HepG2 (cell line): ENCODE measurements around the gene ZFAND6. TPM values are rescaled to one million over a fixed set of nuclear protein-coding genes. Genes with fewer than 3 reads are reported as not detected.

Experiments
- ATAC-seq: fragments of 200-7000 bp; cut with Tn5 transposase; 3 replicates; pipeline ENCODE4 v1.9.1; 2020; ENCODE audit warnings: mild to moderate bottlenecking, moderate library complexity
- BruUV-seq: library from RNA; stranded (reverse); fragments of 400-500 nt; replicated peaks from 2 replicates; lab custom pipeline; 2021; lab: Mats Ljungman, UMichigan
- CTCF ChIA-PET: fragments of 300-600 bp; formaldehyde crosslinking; extraction: SDS; loops from one replicate; lab custom pipeline; 2021; ENCODE audit warnings: low total read pairs, inconsistent platforms, low intra/inter-chr PET ratio; lab: Yijun Ruan, JAX
- POLR2A ChIA-PET: fragments of 350-600 bp; sonication (Branson Sonifier 250); formaldehyde crosslinking; loops from one replicate; lab custom pipeline; 2020; ENCODE audit warnings: antibody characterized with exemption, inconsistent platforms; lab: Yijun Ruan, JAX
- DNase-seq: peaks from one replicate; pipeline ENCODE4 v3.0.0-alpha.2; 2015; ENCODE audit warnings: low spot score
- FAIRE-seq: peaks from 3 replicates; lab custom pipeline; 2011; peaks lifted over from hg19 to GRCh38; lab: Jason Lieb, UNC
- H2AFZ ChIP-seq: one replicate; pipeline ENCODE4 v1.6.1; 2011; ENCODE audit warnings: low read length, inconsistent platforms
- H3K27ac ChIP-seq: fragments of 300-600 bp; 3 replicates; pipeline ENCODE4 v1.8.0; 2011; ENCODE audit warnings: mixed run types, mild to moderate bottlenecking, mixed read lengths, low read length, inconsistent platforms; ENCODE audit not compliant: insufficient read depth; ENCODE audit errors: extremely low read length
- H3K27me3 ChIP-seq, 2 experiments: fragments of 200-600 bp in 1 of 2; 2 replicates in 1 of 2; 3 replicates in 1 of 2; pipeline versions ENCODE4 v1.6.0 to v1.8.0; 2011; ENCODE audit warnings: low read length in 2 of 2, mild to moderate bottlenecking in 2 of 2, moderate library complexity in 2 of 2, inconsistent platforms in 1 of 2; ENCODE audit not compliant: insufficient read depth in 2 of 2, control insufficient read depth in 1 of 2
- H3K36me3 ChIP-seq, 2 experiments: fragments of 200-600 bp in 1 of 2; replicated peaks in 1 of 2; 2 replicates in 1 of 2; 3 replicates in 1 of 2; pipeline versions ENCODE4 v1.5.1 to v1.8.0; 2011; ENCODE audit warnings: low read length in 2 of 2, inconsistent platforms in 1 of 2; ENCODE audit not compliant: insufficient read depth in 2 of 2, control insufficient read depth in 1 of 2
- H3K4me1 ChIP-seq: 2 replicates; pipeline ENCODE4 v1.5.1; 2012; ENCODE audit warnings: low read length, inconsistent platforms; ENCODE audit not compliant: insufficient read depth
- H3K4me2 ChIP-seq: 2 replicates; pipeline ENCODE4 v1.6.0; 2011; ENCODE audit warnings: low read depth, low read length, inconsistent platforms
- H3K4me3 ChIP-seq, 3 experiments: fragments of 200-600 bp in 1 of 3; sonication (generic), shearing (Covaris generic) in 1 of 3; replicated peaks in 1 of 3; 2 replicates each; pipeline ENCODE4 v1.5.1; 2011 to 2016; ENCODE audit warnings: low read length in 3 of 3, inconsistent platforms in 2 of 3, low read depth in 2 of 3, mild to moderate bottlenecking in 2 of 3, control low read depth in 1 of 3, mixed read lengths in 1 of 3; ENCODE audit not compliant: insufficient read depth in 1 of 3
- H3K79me2 ChIP-seq: one replicate; pipeline ENCODE4 v1.6.1; 2011; ENCODE audit warnings: low read length, inconsistent platforms; ENCODE audit not compliant: insufficient read depth
- H3K9ac ChIP-seq: 2 replicates; pipeline ENCODE4 v1.6.0; 2011; ENCODE audit warnings: mild to moderate bottlenecking, low read depth, low read length, inconsistent platforms; ENCODE audit not compliant: insufficient read depth
- H3K9me3 ChIP-seq: 2 replicates; pipeline ENCODE4 v1.5.1; 2012; ENCODE audit warnings: mild to moderate bottlenecking, low read length
- H4K20me1 ChIP-seq: 2 replicates; pipeline ENCODE4 v1.6.0; 2011; ENCODE audit warnings: inconsistent platforms, mild to moderate bottlenecking, low read length, moderate library complexity; ENCODE audit not compliant: insufficient read depth
- ADNP ChIP-seq: sonication (generic); formaldehyde crosslinking; IDR thresholded peaks from 2 replicates; pipeline ENCODE4 v1.4.0; 2020; ENCODE audit warnings: missing genetic modification reagents
- BRCA1 ChIP-seq: sonication (generic); formaldehyde crosslinking; IDR thresholded peaks from 2 replicates; pipeline ENCODE4 v1.4.0; 2020; ENCODE audit warnings: missing genetic modification reagents
- ESRRA ChIP-seq: sonication (generic); formaldehyde crosslinking; IDR thresholded peaks from 2 replicates; pipeline ENCODE4 v1.5.1; 2020; ENCODE audit warnings: mild to moderate bottlenecking, low read depth, missing genetic modification reagents
- FOXJ3 ChIP-seq: sonication (generic); formaldehyde crosslinking; IDR thresholded peaks from 2 replicates; pipeline ENCODE4 v1.4.0; 2020; ENCODE audit warnings: missing genetic modification reagents, mild to moderate bottlenecking, borderline replicate concordance
- FOXO1 ChIP-seq: sonication (generic); formaldehyde crosslinking; IDR thresholded peaks from 2 replicates; pipeline ENCODE4 v1.4.0; 2020; ENCODE audit warnings: missing genetic modification reagents
- HNF4A ChIP-seq: sonication (generic); formaldehyde crosslinking; IDR thresholded peaks from 2 replicates; pipeline ENCODE4 v1.4.0; 2020; ENCODE audit warnings: missing genetic modification reagents
- MTA1 ChIP-seq: sonication (generic); formaldehyde crosslinking; IDR thresholded peaks from 2 replicates; pipeline ENCODE4 v1.4.0; 2020; ENCODE audit warnings: missing genetic modification reagents, mild to moderate bottlenecking, borderline replicate concordance
- NCOA2 ChIP-seq: sonication (generic); formaldehyde crosslinking; IDR thresholded peaks from 2 replicates; pipeline ENCODE4 v1.8.0; 2022; ENCODE audit warnings: inconsistent platforms
- NPAS2 ChIP-seq: sonication (generic); formaldehyde crosslinking; IDR thresholded peaks from 2 replicates; pipeline ENCODE4 v1.8.0; 2022; ENCODE audit warnings: mild to moderate bottlenecking, missing genetic modification reagents, borderline replicate concordance
- POLR2AphosphoS5 ChIP-seq: IDR thresholded peaks from 2 replicates; pipeline ENCODE4 v1.6.1; 2012; ENCODE audit warnings: low read depth, low read length
- SALL1 ChIP-seq: sonication (generic); formaldehyde crosslinking; IDR thresholded peaks from 2 replicates; pipeline ENCODE4 v1.8.0; 2022; ENCODE audit warnings: mild to moderate bottlenecking, missing genetic modification reagents
- SETDB1 ChIP-seq: sonication (generic); formaldehyde crosslinking; IDR thresholded peaks from 2 replicates; pipeline ENCODE4 v1.5.1; 2020; ENCODE audit warnings: missing genetic modification reagents, mild to moderate bottlenecking, borderline replicate concordance
- SMARCE1 ChIP-seq: fragments of 450-650 bp; IDR thresholded peaks from 2 replicates; pipeline ENCODE4 v1.6.1; 2017; ENCODE audit warnings: borderline replicate concordance
- STAG1 ChIP-seq: sonication (generic); formaldehyde crosslinking; IDR thresholded peaks from 2 replicates; pipeline ENCODE4 v1.4.0; 2020; ENCODE audit warnings: missing genetic modification reagents
- ZNF350 ChIP-seq: sonication (generic); formaldehyde crosslinking; IDR thresholded peaks from 2 replicates; pipeline ENCODE4 v1.4.0; 2020; ENCODE audit warnings: mild to moderate bottlenecking, low read depth, missing genetic modification reagents, borderline replicate concordance
- ZNF782 ChIP-seq: sonication (generic); formaldehyde crosslinking; IDR thresholded peaks from 2 replicates; pipeline ENCODE4 v1.4.0; 2020; ENCODE audit warnings: missing genetic modification reagents, mild to moderate bottlenecking, borderline replicate concordance
- WGBS: methylation state at CpG from one replicate; pipeline ENCODE4 v1.1.6; 2017; ENCODE audit warnings: low lambda C conversion rate; 5-methylcytosine and 5-hydroxymethylcytosine counted together
- in situ Hi-C: cut with HindIII; loops from 2 replicates; pipeline ENCODE4 v1.10.0; 2017; ENCODE audit warnings: low pct_unique_long_range_greater_than_20kb; ENCODE audit not compliant: extremely low pct_ligation_motif_present
- intact Hi-C: fragments of 100-400 bp; cut with micrococcal nuclease; formaldehyde crosslinking; loops from one replicate; pipeline ENCODE4 v1.10.0; 2022; ENCODE audit not compliant: unreplicated experiment
- polyA plus RNA-seq, 8 experiments: library from polyadenylated mRNA; depleted of rRNA in 3 of 8; stranded (reverse) in 7 of 8; unstranded in 1 of 8; fragments of >200 nt; fragmentation: Illumina TruSeq in 4 of 8; extraction: Trizol in 4 of 8; gene quantifications; 2 replicates each; pipeline versions ENCODE4 v1.2.1 to v1.2.3, GENCODE V29; 2011 to 2016; ENCODE audit warnings: low read depth in 4 of 8, missing spikeins in 1 of 8, mixed read lengths in 1 of 8; ENCODE audit not compliant: insufficient read depth in 1 of 8
- total RNA-seq, 5 experiments: library from RNA; depleted of rRNA; stranded (reverse); fragments of >200 nt; fragmentation: Illumina TruSeq; extraction: Trizol; gene quantifications; 2 replicates each; pipeline ENCODE4 v1.2.3, GENCODE V29; 2016; ENCODE audit warnings: low read depth in 1 of 5
- TF ChIP-seq, protein P1 (sequence below): sonication (generic); formaldehyde crosslinking; IDR thresholded peaks from 2 replicates; pipeline ENCODE4 v1.9.0; 2022; ENCODE audit warnings: low read depth, missing genetic modification reagents
- TF ChIP-seq, protein P2 (sequence below): sonication (generic); formaldehyde crosslinking; IDR thresholded peaks from 2 replicates; pipeline ENCODE4 v1.4.0; 2020; ENCODE audit warnings: mild to moderate bottlenecking, missing genetic modification reagents
- TF ChIP-seq, protein P3 (sequence below): sonication (generic); formaldehyde crosslinking; IDR thresholded peaks from 2 replicates; pipeline ENCODE4 v1.5.0; 2020; ENCODE audit warnings: mild to moderate bottlenecking, missing genetic modification reagents, borderline replicate concordance

The ZFAND6 gene
- total and polyA plus RNA-seq, 2 of the 13 experiments (the other 11 are each of a cell fraction or from before 2014, with no cell fraction given), result 84.2 to 115 TPM

DNA sequence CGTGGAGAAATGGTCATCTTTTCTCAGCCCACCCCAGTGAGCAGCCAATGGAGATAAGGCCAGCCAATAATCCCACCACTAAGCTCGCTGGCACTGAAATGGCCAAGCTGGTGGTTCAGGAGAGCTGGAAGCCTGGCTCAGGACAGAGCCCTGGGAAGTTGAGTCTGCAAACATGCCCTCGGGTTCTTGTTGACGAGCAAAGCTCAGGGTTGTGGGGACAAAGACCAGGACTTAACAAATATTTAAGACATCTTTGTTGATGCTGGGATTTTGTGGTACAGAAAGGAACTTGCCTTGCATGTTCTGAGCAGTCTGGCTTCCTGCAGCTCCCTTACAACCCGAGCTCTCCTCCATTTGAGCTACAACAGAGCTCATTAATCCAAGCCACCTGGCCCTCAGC is 97.7 kb downstream of the ZFAND6 start:
- Histone ChIP-seq H3K9me3 (no peaks in the 10 kb centered on the region), H3K4me3 (no peak overlapping the region), H3K27me3 (no peaks in the 10 kb centered on the region; a peak in 1 of 5 replicates), H3K4me2 (peak overlapping the region; percentile 40; the same call in 1 of the 2 replicates), H3K9ac (no peak overlapping the region), H3K36me3 (peaks cover 7 to 9% of the 10 kb centered on the region in 2 experiments; a peak in 4 of 5 replicates), H2AFZ (no peak overlapping the region), H3K27ac (peak overlapping the region; percentile 46), H4K20me1 (no peaks in the 10 kb centered on the region), H3K4me1 (peaks cover 76% of the 10 kb centered on the region), H3K79me2 (peaks cover 24% of the 10 kb centered on the region)
- CTCF ChIA-PET, result no interaction called here
- DNase-seq, result no peak
- no peak for ATAC-seq
- POLR2A ChIA-PET, result interaction anchor here (1.6 kb wide), 1 partner anchor 15 kb away, joined by 8 read pairs; no protein-coding TSS in a partner anchor
- BruUV-seq, result no TSS peak
- intact Hi-C loops, result loop anchor here (10.0 kb wide), 1 partner anchor 272 kb away; no protein-coding TSS in a partner anchor
- peak; percentile 43 for FAIRE-seq
- WGBS, result 31% methylated on average over 2 of the region's 5 CpGs
- in situ Hi-C loops, result loop anchor here (25.0 kb wide), 1 partner anchor 270 kb away; the partner anchor contains the start of gene MTHFS
- no peak for TF ChIP-seq NPAS2 (CRISPR knock-in tag)
- TF ChIP-seq, protein P1, sequence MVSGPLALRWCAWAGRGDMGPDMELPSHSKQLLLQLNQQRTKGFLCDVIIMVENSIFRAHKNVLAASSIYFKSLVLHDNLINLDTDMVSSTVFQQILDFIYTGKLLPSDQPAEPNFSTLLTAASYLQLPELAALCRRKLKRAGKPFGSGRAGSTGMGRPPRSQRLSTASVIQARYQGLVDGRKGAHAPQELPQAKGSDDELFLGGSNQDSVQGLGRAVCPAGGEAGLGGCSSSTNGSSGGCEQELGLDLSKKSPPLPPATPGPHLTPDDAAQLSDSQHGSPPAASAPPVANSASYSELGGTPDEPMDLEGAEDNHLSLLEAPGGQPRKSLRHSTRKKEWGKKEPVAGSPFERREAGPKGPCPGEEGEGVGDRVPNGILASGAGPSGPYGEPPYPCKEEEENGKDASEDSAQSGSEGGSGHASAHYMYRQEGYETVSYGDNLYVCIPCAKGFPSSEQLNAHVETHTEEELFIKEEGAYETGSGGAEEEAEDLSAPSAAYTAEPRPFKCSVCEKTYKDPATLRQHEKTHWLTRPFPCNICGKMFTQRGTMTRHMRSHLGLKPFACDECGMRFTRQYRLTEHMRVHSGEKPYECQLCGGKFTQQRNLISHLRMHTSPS, result 0 out of 2 replicates have a peak, but pooled peaks have one; percentile 55
- no peak for TF ChIP-seq BRCA1
- 0 out of 2 replicates have a peak, but pooled peaks have one; percentile 47 for TF ChIP-seq MTA1 (CRISPR knock-in tag)
- TF ChIP-seq FOXJ3 (CRISPR knock-in tag), result 0 out of 2 replicates have a peak, but pooled peaks have one; percentile 51
- TF ChIP-seq, protein P2, sequence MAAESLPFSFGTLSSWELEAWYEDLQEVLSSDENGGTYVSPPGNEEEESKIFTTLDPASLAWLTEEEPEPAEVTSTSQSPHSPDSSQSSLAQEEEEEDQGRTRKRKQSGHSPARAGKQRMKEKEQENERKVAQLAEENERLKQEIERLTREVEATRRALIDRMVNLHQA (CRISPR knock-in tag), result no peak
- TF ChIP-seq ZNF782 (CRISPR knock-in tag), result no peak
- no peak for TF ChIP-seq SETDB1
- no peak for TF ChIP-seq STAG1 (CRISPR knock-in tag)
- TF ChIP-seq, protein P3, sequence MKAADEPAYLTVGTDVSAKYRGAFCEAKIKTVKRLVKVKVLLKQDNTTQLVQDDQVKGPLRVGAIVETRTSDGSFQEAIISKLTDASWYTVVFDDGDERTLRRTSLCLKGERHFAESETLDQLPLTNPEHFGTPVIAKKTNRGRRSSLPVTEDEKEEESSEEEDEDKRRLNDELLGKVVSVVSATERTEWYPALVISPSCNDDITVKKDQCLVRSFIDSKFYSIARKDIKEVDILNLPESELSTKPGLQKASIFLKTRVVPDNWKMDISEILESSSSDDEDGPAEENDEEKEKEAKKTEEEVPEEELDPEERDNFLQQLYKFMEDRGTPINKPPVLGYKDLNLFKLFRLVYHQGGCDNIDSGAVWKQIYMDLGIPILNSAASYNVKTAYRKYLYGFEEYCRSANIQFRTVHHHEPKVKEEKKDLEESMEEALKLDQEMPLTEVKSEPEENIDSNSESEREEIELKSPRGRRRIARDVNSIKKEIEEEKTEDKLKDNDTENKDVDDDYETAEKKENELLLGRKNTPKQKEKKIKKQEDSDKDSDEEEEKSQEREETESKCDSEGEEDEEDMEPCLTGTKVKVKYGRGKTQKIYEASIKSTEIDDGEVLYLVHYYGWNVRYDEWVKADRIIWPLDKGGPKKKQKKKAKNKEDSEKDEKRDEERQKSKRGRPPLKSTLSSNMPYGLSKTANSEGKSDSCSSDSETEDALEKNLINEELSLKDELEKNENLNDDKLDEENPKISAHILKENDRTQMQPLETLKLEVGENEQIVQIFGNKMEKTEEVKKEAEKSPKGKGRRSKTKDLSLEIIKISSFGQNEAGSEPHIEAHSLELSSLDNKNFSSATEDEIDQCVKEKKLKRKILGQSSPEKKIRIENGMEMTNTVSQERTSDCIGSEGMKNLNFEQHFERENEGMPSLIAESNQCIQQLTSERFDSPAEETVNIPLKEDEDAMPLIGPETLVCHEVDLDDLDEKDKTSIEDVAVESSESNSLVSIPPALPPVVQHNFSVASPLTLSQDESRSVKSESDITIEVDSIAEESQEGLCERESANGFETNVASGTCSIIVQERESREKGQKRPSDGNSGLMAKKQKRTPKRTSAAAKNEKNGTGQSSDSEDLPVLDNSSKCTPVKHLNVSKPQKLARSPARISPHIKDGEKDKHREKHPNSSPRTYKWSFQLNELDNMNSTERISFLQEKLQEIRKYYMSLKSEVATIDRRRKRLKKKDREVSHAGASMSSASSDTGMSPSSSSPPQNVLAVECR, result no peak; the same call in 1 of the 2 replicates
- TF ChIP-seq NCOA2 (CRISPR knock-in tag), result peak; percentile 37; the same call in 1 of the 2 replicates
- TF ChIP-seq SMARCE1, result no peak
- TF ChIP-seq FOXO1 (CRISPR knock-in tag), result peak; percentile 21; the same call in 1 of the 2 replicates
- TF ChIP-seq ADNP, result no peak
- no peak for TF ChIP-seq ZNF350
- 0 out of 2 replicates have a peak, but pooled peaks have one; percentile 34 for TF ChIP-seq ESRRA (CRISPR knock-in tag)
- peak; percentile 42; the same call in 1 of the 2 replicates for TF ChIP-seq SALL1 (CRISPR knock-in tag)
- TF ChIP-seq POLR2AphosphoS5, result no peak
- peak; percentile 93 for TF ChIP-seq HNF4A (CRISPR knock-in tag)
